ENCODE results near the gene FEM1C. TPM values are rescaled to one million over a fixed set of nuclear protein-coding genes. Genes with fewer than 3 reads are reported as not detected.

Gene FEM1C
- total RNA-seq, 4 donors from 2014 or later: 32.0 to 73.9 (median 44.7) TPM

DNA sequence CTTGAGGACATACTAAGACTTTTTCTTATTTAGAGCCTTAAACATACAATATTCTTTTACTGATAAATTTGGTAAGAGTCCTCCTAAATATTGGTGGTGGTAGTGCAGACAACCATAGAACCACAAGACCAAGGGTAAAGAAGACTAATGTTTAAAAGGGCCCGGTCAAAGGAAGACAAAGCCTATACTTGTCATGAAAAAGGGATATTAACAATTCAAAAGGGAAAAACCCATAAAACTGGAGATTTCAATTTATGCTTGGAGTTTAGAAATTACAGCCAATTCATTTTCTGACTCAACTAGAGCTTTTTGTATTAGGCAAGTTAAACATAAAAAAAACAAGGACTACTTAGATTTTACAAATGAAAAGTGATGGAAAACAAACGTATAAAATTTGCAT is 24.4 kb downstream of the FEM1C start:
- H3K27me3 ChIP-seq: no peaks in the 10 kb centered on the region
- TF ChIP-seq POLR2AphosphoS5 (IDR thresholded peaks at IDR 0.05) (no peak), EP300 (IDR thresholded peaks at IDR 0.05) (no peak), POLR2A (IDR thresholded peaks at IDR 0.05) (no peak)
- TF ChIP-seq, protein P1, sequence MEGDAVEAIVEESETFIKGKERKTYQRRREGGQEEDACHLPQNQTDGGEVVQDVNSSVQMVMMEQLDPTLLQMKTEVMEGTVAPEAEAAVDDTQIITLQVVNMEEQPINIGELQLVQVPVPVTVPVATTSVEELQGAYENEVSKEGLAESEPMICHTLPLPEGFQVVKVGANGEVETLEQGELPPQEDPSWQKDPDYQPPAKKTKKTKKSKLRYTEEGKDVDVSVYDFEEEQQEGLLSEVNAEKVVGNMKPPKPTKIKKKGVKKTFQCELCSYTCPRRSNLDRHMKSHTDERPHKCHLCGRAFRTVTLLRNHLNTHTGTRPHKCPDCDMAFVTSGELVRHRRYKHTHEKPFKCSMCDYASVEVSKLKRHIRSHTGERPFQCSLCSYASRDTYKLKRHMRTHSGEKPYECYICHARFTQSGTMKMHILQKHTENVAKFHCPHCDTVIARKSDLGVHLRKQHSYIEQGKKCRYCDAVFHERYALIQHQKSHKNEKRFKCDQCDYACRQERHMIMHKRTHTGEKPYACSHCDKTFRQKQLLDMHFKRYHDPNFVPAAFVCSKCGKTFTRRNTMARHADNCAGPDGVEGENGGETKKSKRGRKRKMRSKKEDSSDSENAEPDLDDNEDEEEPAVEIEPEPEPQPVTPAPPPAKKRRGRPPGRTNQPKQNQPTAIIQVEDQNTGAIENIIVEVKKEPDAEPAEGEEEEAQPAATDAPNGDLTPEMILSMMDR (IDR thresholded peaks at IDR 0.05): no peak
- peaks cover 3 to 24% of the 10 kb centered on the region in 2 donors for H3K36me3 ChIP-seq
- no peak for ATAC-seq
- 82 to 96% methylated on average over 2 of the region's 2 CpGs for WGBS, 2 donors (ENCODE audit: low coverage in 1 of 2)
- H3K4me1 ChIP-seq: peaks cover 0 to 33% (median 3%) of the 10 kb centered on the region in 3 donors
- no peaks in the 10 kb centered on the region for H3K9me3 ChIP-seq
- no peak overlapping the region for H3K27ac ChIP-seq
- no peak overlapping the region for H3K4me3 ChIP-seq

DNA sequence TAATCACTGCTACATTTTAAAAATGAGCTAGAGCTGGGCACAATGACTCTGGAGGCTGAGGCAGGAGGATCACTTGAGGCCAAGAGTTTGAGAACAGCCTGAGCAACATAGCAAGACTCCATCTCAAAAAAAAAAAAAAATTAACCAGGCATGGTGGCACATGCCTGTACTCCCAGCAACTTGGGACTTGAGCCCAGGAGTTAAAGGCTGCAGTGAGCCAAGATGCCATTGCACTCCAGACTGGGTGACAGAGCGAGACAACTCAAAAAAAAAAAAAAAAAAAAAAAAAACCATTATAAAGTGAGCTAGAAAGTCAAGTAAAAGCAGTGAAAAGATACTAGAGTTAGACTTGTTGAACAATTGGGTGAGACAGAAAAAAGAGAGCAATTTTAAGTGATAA is 28.2 kb downstream of the FEM1C start:
- Histone ChIP-seq H3K4me3 (no peak overlapping the region), H3K36me3 (no peaks in the 10 kb centered on the region), H3K4me1 (no peaks in the 10 kb centered on the region), H3K27me3 (no peaks in the 10 kb centered on the region), H3K9me3 (no peaks in the 10 kb centered on the region), H3K27ac (no peak overlapping the region)
- no peak for ATAC-seq
- 60% methylated on average over 1 of the region's 1 CpG; no CpG with 5 or more reads in 1 of the 2 donors for WGBS, 2 donors (ENCODE audit: low coverage in 1 of 2)
- TF ChIP-seq, protein P1 (IDR thresholded peaks at IDR 0.05): no peak
- TF ChIP-seq EP300 (IDR thresholded peaks at IDR 0.05) (no peak), POLR2A (IDR thresholded peaks at IDR 0.05) (no peak), POLR2AphosphoS5 (IDR thresholded peaks at IDR 0.05) (no peak)

DNA sequence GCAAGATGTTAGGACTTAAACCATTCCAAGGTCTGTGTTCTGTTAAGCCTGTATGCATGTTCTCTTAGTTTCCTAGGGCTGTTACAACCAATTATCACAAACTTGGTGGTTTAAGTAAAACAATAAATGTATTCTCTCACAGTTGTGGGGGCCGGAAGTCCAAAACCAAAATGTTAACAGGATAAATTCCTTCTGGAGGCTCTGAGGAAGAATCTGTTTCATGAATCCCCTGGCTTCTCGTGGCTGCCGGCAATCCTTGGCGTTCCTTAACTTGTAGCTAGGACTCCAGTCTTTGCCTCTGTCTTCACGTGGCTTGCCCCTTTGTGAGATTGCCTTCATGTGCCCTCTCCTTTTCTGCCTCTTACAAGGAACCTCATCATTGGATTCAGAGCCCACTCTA is 30.4 kb downstream of the FEM1C start:
- no peak for ATAC-seq
- WGBS, 2 donors (ENCODE audit: low coverage in 1 of 2): 90 to 93% methylated on average over 4 to 5 of the region's 5 CpGs
- H3K27me3 ChIP-seq: no peaks in the 10 kb centered on the region
- H3K4me3 ChIP-seq: no peak overlapping the region
- no peaks in the 10 kb centered on the region for H3K36me3 ChIP-seq
- TF ChIP-seq POLR2AphosphoS5 (IDR thresholded peaks at IDR 0.05) (no peak), POLR2A (IDR thresholded peaks at IDR 0.05) (no peak), EP300 (IDR thresholded peaks at IDR 0.05) (no peak)
- TF ChIP-seq, protein P1 (IDR thresholded peaks at IDR 0.05): no peak
- H3K27ac ChIP-seq: no peak overlapping the region
- H3K9me3 ChIP-seq: no peaks in the 10 kb centered on the region
- no peaks in the 10 kb centered on the region for H3K4me1 ChIP-seq

DNA sequence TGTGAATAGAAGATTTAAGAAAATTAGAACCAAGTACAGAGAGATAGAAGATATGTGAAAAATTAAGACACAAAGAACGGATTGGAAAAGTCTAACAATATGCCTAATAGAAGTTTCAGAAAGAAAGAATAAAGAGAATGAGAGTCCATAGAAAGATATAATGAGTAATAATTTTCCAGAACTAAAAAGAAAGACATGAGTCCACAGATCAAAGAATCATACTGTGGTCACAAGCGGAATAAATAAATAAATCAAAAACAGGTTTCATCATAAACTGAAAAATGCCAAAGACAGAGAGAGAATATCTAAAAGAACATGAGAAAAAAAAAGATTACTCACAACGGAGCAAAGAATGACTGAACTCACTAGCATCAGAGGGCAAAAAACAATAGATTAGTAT is 32.9 kb downstream of the FEM1C start:
- 77 to 85% methylated on average over 3 of the region's 3 CpGs for WGBS, 2 donors (ENCODE audit: low coverage in 1 of 2)
- Histone ChIP-seq H3K36me3 (no peaks in the 10 kb centered on the region), H3K27me3 (no peaks in the 10 kb centered on the region), H3K4me3 (no peak overlapping the region), H3K9me3 (no peaks in the 10 kb centered on the region), H3K4me1 (peaks cover 0 to 8% (median 0%) of the 10 kb centered on the region in 3 donors), H3K27ac (no peak overlapping the region)
- TF ChIP-seq, protein P1 (IDR thresholded peaks at IDR 0.05): no peak
- TF ChIP-seq POLR2A (IDR thresholded peaks at IDR 0.05): no peak
- no peak for TF ChIP-seq EP300 (IDR thresholded peaks at IDR 0.05)
- TF ChIP-seq POLR2AphosphoS5 (IDR thresholded peaks at IDR 0.05): no peak
- no peak for ATAC-seq

DNA sequence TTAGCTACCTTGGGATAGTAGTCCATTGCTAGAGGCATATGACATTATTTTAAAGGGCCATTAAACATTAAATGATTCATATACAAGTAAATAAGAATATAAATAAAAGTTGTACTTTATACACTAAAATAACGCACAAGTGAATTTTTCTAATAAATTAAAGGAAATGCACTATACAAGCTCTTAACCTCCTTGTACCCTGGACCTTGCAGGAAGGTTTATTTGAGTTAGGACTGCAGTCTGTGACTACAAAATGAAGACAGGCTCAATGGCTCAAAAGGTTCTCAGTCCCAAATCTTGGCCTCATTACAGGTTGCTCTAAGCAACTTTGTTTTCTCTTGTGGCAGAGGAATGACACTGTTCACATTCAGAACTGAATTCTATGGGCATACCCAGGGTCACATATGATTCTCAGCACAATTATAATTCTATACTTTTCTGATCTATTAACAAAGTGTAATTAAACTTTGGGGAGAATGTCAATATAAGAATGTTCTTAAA is 34.4 kb downstream of the FEM1C start:
- WGBS, 2 donors (ENCODE audit: low coverage in 1 of 2): 0% methylated on average over 1 of the region's 1 CpG
- H3K9me3 ChIP-seq: no peaks in the 10 kb centered on the region
- ATAC-seq: no peak
- TF ChIP-seq EP300 (IDR thresholded peaks at IDR 0.05) (no peak), POLR2A (IDR thresholded peaks at IDR 0.05) (no peak), POLR2AphosphoS5 (IDR thresholded peaks at IDR 0.05) (no peak)
- TF ChIP-seq, protein P1 (IDR thresholded peaks at IDR 0.05): no peak
- H3K27ac ChIP-seq: no peak overlapping the region
- H3K4me1 ChIP-seq: peaks cover 0 to 12% (median 0%) of the 10 kb centered on the region in 3 donors
- H3K36me3 ChIP-seq: no peaks in the 10 kb centered on the region
- H3K4me3 ChIP-seq: no peak overlapping the region
- H3K27me3 ChIP-seq: no peaks in the 10 kb centered on the region

Measured in gastroesophageal sphincter (tissue), 4 donors.